C4-2B (cell line): Measurements from ENCODE around the gene SLC35G1.

Source experiments
- H3K27ac ChIP-seq: fragments of 450-650 bp; 2 replicates; pipeline ENCODE4 v1.5.1; 2017
- CTCF ChIP-seq: fragments of 450-650 bp; conservative IDR thresholded peaks from 2 replicates; pipeline ENCODE4 v1.5.1; 2017; ENCODE audit warnings: mild to moderate bottlenecking
- ZFX ChIP-seq: fragments of 450-650 bp; IDR thresholded peaks from 2 replicates; pipeline ENCODE4 v1.6.1; 2017

Gene SLC35G1

GRCh38 chr10:93894516-93895378, 969 bp downstream of the SLC35G1 start:
- peak overlapping the region; percentile 88 for H3K27ac ChIP-seq
- no peak for TF ChIP-seq CTCF
- no peak for TF ChIP-seq ZFX

- peak overlapping the region; percentile 58; the same call in 1 of the 2 replicates for H3K27ac ChIP-seq
- TF ChIP-seq ZFX (no peak), CTCF (no peak)
These were observed 3.4 kb downstream of the SLC35G1 start for GRCh38 chr10:93897070-93897780.

- TF ChIP-seq CTCF: no peak
- no peak for TF ChIP-seq ZFX
- H3K27ac ChIP-seq: no peak overlapping the region
These were observed 5.3 kb downstream of the SLC35G1 start for GRCh38 chr10:93899109-93899508.

GRCh38 chr10:93903051-93903450, 9.3 kb downstream of the SLC35G1 start:
- H3K27ac ChIP-seq: no peak overlapping the region
- TF ChIP-seq ZFX (no peak), CTCF (no peak)

GRCh38 chr10:93904901-93905300, 11.1 kb downstream of the SLC35G1 start:
- H3K27ac ChIP-seq: no peak overlapping the region
- TF ChIP-seq CTCF (no peak), ZFX (no peak)

GRCh38 chr10:93907059-93907458, 13.3 kb downstream of the SLC35G1 start:
- H3K27ac ChIP-seq: no peak overlapping the region
- TF ChIP-seq CTCF (no peak), ZFX (no peak)

GRCh38 chr10:93911866-93912265, 18.1 kb downstream of the SLC35G1 start:
- H3K27ac ChIP-seq: no peak overlapping the region
- no peak for TF ChIP-seq CTCF
- TF ChIP-seq ZFX: no peak
